NCI-H526 (cell line): Measurements from ENCODE around the gene SFMBT1.
"Not testable (repeated sequence)": the region's sequence is repeated elsewhere in the genome, so short reads cannot be mapped to it uniquely, and the experiment has no call there.

Experiments used
- DNase-seq, 2 experiments: peaks; one replicate each; lab custom pipeline; 2025; lab: John Stamatoyannopoulos, UW

Gene SFMBT1

DNA sequence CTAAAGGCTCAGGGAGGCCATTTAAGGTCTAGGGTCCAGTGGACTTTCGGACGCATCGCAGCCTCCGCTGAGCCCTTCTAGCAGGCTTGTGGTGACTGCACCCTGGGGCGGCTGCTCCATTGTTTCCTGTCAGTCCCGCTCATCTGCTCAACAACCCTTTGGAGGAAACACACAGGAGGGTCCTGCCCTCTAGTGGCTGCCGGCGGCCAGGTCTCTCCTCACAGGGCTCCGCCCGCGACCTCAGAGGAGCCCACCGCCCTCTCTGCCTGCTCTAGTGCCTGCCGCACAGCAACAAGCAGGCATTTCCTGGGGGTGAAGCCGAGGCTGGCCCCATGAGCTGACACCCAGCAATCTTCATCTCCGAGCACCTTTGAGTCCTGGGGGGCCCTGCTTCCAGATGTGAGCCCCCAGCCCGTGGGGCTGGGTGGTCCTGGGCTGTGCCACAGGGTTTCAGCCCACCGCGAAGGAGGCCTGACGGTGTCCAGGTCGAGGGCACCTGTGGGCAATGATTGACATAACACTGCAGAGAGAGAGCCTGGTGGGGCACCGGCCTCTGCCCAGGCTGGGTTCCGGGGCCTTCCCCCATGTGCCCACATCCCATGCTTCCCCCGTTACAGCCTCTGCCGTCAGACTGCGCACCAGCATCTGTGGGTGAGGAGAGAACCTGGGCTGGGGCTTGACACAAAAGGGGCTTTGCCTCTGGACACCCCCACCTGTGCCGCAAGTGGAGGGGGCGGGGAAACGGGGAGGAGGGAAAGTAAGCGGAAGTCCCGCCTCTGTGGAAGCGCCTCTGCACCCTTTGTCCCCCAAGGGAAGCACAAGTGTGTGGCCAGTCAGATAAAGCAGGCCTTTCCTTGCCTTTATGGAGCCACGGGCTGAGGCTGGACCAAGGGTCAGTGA, 27.0 kb upstream of the SFMBT1 start:
- peak; percentile 70 to 93 for DNase-seq

GRCh38 chr3:53071882-53072431, 26.1 kb upstream of the SFMBT1 start:
- DNase-seq, result no peak

- peak in 1 of 2 experiments; percentile 11 for DNase-seq
Observed at GRCh38 chr3:53069422-53070068, 23.7 kb upstream of the SFMBT1 start.

- no peak for DNase-seq
Observed at GRCh38 chr3:53068176-53068575, 22.3 kb upstream of the SFMBT1 start.

DNA sequence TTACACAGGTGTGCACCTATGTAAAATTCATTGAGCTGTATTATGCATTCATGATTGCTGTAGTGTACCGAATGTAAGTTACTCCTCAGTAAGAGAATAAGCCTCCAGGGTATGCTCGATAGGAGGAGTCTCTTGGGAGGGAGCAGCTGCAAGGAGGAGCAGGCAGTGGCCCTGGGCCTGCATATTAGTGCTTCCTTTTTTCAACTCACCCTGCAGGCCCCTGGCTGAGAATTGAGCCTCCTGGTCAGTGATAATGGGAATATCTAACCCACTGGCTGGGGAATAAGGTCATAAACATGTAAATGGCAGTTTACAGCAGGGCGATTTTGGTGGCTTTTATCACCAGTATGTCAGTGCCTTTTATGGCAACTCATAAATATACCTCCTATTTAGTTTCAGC, 21.7 kb upstream of the SFMBT1 start:
- DNase-seq, result peak in 1 of 2 experiments; percentile 17

GRCh38 chr3:53065841-53066480, 20.1 kb upstream of the SFMBT1 start:
- DNase-seq, result no peak

DNA sequence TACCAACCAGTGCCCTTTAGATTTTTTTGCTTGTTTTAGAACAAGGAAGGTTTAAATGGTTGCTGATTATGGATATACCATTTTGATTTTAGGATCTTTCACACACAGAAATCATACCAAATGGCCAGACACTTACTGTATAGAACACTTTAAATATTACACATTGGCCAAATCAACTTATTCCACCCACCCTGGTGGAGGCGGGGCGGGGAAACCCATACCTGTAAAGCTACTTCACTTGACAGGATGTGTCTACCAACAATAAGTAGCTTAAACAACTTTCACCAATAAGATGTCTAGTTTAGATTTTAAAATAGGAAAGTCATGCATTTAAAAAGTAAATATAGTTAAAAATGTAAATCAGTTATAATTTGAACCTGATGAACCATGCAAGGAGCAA, 17.0 kb upstream of the SFMBT1 start:
- no peak for DNase-seq

GRCh38 chr3:53056442-53056841, 10.6 kb upstream of the SFMBT1 start:
- DNase-seq, result peak in 1 of 2 experiments; percentile 50

GRCh38 chr3:53054233-53054632, 8.4 kb upstream of the SFMBT1 start:
- not testable (repeated sequence) for DNase-seq

DNA sequence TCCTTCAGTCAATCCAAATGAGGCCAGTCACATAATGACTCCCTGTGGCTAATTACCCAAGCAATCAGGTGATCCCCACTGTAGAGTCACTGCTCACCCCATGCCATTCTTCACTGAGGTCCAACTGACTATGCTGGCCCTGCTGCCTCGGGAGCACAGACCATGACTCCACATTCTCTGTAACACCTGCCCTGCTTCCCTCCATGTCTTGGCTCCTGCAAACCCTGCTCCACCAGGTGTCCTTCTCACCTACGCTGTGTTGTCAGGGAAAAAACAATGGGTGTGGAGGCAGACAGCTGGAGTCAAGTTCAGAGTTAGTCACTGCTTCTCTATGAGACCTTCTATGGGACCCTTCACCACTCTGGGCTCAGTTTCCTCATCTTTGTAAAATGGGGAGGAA, 6.1 kb upstream of the SFMBT1 start:
- peak in 1 of 2 experiments; percentile 41 for DNase-seq

- DNase-seq, result no peak
Observed at GRCh38 chr3:53049987-53050386, 4.1 kb upstream of the SFMBT1 start.

- DNase-seq, result peak in 1 of 2 experiments; percentile 69
Observed at GRCh38 chr3:53046171-53047170, 598 bp upstream of the SFMBT1 start.

GRCh38 chr3:53044711-53045517, 959 bp downstream of the SFMBT1 start:
- DNase-seq, result peak in 1 of 2 experiments; percentile 73

DNA sequence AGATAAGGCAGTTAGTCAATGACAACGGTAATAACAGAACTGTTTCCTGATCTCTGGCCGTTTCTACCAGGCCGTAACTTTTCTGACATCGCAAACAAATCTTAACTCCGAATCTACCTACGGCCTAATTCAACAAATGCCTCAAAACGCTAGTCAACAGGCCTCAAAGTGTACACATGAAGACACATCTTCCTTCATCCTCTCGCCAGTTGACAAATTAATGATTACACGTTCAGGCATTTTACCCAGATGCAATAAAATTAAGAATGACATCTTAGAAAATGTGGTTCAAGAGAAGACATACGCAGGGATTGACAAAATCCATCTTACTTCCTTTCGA, 1.5 kb downstream of the SFMBT1 start:
- DNase-seq, result peak in 1 of 2 experiments; percentile 41

GRCh38 chr3:53043738-53044137, 2.1 kb downstream of the SFMBT1 start:
- no peak for DNase-seq

DNA sequence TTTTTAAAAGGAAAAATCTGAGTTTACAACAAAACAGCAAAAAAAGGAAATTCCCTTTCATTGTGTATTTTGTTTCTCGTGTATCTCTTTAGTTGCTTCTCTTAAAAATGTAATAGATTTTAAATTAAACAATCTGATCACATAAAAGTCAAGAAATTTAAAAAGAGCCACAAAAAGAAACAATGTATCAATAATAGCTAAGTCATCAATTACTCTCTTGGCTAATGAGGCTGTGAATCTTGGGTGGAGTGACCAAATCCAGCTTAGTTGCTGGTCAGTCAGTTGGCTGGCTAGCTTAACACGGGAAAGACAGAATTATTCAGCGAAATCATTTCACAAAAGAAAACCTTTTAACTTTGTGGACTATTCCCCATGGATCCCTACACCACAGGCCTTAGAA, 3.2 kb downstream of the SFMBT1 start:
- DNase-seq, result no peak

DNA sequence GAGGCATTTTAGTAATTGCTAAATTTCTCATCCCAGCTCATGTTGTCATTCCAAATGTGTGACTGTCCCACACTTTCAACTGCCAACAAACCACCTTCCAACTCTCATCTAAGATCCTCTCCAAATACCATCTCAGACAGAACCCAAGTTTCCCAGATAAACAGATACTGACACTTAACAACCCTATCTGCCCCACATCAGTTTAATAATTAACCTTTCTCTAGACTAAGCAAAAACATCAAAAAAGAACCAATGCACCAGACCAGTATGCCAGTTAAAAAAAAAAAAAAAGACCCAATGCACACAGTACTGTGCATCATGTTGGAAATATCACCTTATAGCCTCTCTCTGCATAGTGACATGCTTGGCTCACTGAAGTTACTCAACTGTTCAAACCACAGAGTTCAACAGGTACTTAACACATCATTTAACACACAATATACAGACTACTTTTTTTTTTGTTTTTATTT, 5.5 kb downstream of the SFMBT1 start:
- no peak for DNase-seq

- no peak for DNase-seq
Observed at GRCh38 chr3:53039376-53039752, 6.5 kb downstream of the SFMBT1 start.

GRCh38 chr3:53038679-53039375, 7.0 kb downstream of the SFMBT1 start:
- DNase-seq, result no peak
